ENCODE results near the gene MTRR.

GRCh38 chr5:7894860-7895259 lies 25.9 kb downstream of the MTRR start:
- no peak for TF ChIP-seq CTCF (IDR thresholded peaks at IDR 0.05)
- no peak for TF ChIP-seq POLR2A (IDR thresholded peaks at IDR 0.05)

All from ovary (tissue), 3 donors.